SK-N-MC (cell line): ENCODE results near the gene SLC4A1.
A peak's percentile ranks its signal among the peaks of the same experiment; 100 is the strongest.

Experiments used
- DNase-seq: peaks from one replicate; pipeline ENCODE4 v3.0.0-alpha.2; 2011; ENCODE audit warnings: low read depth, low spot score
- H3K27ac ChIP-seq: fragments of 200-600 bp; sonication (generic); 2 replicates; pipeline ENCODE4 v1.5.1; 2016; ENCODE audit warnings: mixed run types
- H3K36me3 ChIP-seq: fragments of 200-600 bp; sonication (generic); 2 replicates; pipeline ENCODE4 v1.6.1; 2017; ENCODE audit warnings: antibody characterized with exemption, low read length, mixed read lengths; ENCODE audit not compliant: insufficient read depth
- H3K4me3 ChIP-seq: fragments of 200-600 bp; sonication (generic); 2 replicates; pipeline ENCODE4 v1.5.1; 2016
- H3K9ac ChIP-seq: fragments of 200-600 bp; sonication (generic); 2 replicates; pipeline ENCODE4 v1.8.0; 2017; ENCODE audit warnings: mixed run types, mixed read lengths; ENCODE audit not compliant: insufficient read length
- H3K9me3 ChIP-seq: fragments of 200-600 bp; sonication (generic); 2 replicates; pipeline ENCODE4 v1.6.1; 2017; ENCODE audit warnings: low read depth, mild to moderate bottlenecking, antibody characterized with exemption, low read length, moderate library complexity, mixed read lengths
- EZH2 ChIP-seq: fragments of 200-600 bp; sonication (generic); IDR thresholded peaks from one replicate; pipeline ENCODE4 v1.6.1; 2017; ENCODE audit warnings: antibody characterized with exemption
- FOXP2 ChIP-seq: optimal IDR thresholded peaks from 2 replicates; pipeline ENCODE3; 2011; ENCODE audit warnings: mild to moderate bottlenecking, moderate library complexity; ENCODE audit not compliant: insufficient read depth; ENCODE audit errors: extremely low read length, control extremely low read depth
- POLR2AphosphoS5 ChIP-seq: IDR thresholded peaks from 2 replicates; pipeline ENCODE4 v1.6.1; 2012; ENCODE audit warnings: mild to moderate bottlenecking, low read depth, low read length, borderline replicate concordance

The SLC4A1 gene

DNA sequence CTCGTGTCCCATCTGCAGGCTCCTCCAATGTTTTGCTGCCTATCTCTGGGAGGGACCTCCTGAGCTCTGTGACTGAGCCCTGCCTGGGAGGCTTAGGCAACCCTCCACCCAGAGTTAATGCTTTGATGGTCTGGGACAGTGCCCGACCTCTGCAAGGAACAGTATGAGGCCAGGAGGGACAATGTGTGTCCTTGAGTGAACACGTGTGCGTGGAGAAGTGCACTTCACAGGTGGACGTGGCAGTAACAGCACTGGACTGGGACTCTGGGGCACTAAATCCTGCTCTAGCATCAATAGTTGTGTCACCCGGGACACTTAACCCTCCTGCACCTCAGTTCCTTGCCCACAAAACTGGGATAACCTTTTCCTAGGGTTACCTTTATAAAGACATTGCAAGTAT, 53.0 kb downstream of the SLC4A1 start:
- Histone ChIP-seq H3K9ac (no peak overlapping the region), H3K9me3 (no peaks in the 10 kb centered on the region), H3K36me3 (peaks cover 73% of the 10 kb centered on the region), H3K4me3 (no peak overlapping the region), H3K27ac (no peak overlapping the region)
- DNase-seq: no peak
- no peak for TF ChIP-seq EZH2

DNA sequence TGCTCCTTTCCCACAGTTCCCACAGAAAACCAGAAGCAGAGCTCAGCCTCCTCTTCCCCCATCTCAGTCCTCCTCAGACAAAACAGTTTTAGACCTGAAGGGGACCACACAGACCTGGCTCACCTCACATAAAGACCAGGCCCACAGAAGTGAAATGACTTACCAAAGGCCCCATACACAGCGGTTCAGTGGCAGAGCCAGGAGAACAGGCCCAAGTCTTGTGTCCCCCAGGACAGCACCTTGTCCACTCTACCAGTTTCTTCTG, 53.8 kb downstream of the SLC4A1 start:
- Histone ChIP-seq H3K27ac (0 out of 2 replicates have a peak overlapping the region, but pooled peaks have one; percentile 25), H3K36me3 (peaks cover 80% of the 10 kb centered on the region), H3K9ac (no peak overlapping the region), H3K9me3 (no peaks in the 10 kb centered on the region), H3K4me3 (no peak overlapping the region)
- TF ChIP-seq FOXP2 (no peak), POLR2AphosphoS5 (no peak), EZH2 (no peak)
- DNase-seq: no peak

DNA sequence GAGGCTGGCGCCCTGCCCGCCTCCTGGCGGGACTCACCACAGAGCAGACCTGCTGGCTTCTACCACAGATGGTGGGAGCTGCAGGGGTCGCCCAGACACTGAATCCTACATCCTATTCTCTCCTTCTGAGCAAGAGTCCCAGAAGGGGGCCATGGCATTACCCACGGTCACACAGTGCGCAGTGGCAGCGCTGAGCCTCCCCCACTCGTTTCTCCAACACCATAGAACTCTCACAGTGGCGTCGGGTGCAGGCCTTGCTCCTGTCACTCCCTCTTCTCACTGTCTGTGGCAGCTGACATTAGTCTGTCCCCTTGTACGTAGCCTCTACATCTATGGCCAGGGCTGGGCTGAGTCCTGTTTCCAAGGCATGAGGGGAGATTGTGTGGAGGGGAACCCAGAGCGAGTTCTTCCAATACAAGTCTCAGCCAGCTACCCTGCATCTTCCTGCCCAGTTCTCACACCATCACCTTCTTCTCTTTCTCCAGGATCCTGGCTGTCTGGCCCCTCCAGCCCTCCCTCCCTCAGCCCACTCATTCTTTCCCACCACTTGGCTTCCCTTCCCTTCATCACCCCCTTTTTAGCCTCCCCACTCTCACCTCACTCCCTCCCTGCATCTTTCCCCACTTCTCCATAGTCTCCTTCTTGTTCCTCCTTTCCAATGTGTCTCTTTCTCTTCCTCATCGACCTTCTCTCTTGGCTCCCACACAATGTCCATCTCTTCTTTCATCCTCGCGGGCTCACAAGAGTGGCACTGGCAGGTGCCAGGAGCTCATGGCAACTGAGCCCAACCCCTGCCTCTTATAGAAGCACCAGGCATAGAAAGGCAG, 54.3 kb downstream of the SLC4A1 start:
- peaks cover 86% of the 10 kb centered on the region for H3K36me3 ChIP-seq

GRCh38 chr17:44212507-44213402, 55.2 kb downstream of the SLC4A1 start:
- Histone ChIP-seq H3K27ac (no peak overlapping the region), H3K36me3 (peaks cover 92% of the 10 kb centered on the region), H3K9me3 (no peaks in the 10 kb centered on the region), H3K9ac (no peak overlapping the region), H3K4me3 (no peak overlapping the region)
- DNase-seq: no peak
- TF ChIP-seq FOXP2 (no peak), POLR2AphosphoS5 (no peak; the same call in 1 of the 2 replicates), EZH2 (no peak)

More for the DNA sequence above, 54.3 kb downstream of the SLC4A1 start:
- Histone ChIP-seq H3K4me3 (no peak overlapping the region), H3K9me3 (no peaks in the 10 kb centered on the region), H3K9ac (no peak overlapping the region), H3K27ac (0 out of 2 replicates have a peak overlapping the region, but pooled peaks have one; percentile 25)
- TF ChIP-seq FOXP2 (no peak), EZH2 (no peak), POLR2AphosphoS5 (peak; percentile 18; the same call in 1 of the 2 replicates)
- no peak for DNase-seq

DNA sequence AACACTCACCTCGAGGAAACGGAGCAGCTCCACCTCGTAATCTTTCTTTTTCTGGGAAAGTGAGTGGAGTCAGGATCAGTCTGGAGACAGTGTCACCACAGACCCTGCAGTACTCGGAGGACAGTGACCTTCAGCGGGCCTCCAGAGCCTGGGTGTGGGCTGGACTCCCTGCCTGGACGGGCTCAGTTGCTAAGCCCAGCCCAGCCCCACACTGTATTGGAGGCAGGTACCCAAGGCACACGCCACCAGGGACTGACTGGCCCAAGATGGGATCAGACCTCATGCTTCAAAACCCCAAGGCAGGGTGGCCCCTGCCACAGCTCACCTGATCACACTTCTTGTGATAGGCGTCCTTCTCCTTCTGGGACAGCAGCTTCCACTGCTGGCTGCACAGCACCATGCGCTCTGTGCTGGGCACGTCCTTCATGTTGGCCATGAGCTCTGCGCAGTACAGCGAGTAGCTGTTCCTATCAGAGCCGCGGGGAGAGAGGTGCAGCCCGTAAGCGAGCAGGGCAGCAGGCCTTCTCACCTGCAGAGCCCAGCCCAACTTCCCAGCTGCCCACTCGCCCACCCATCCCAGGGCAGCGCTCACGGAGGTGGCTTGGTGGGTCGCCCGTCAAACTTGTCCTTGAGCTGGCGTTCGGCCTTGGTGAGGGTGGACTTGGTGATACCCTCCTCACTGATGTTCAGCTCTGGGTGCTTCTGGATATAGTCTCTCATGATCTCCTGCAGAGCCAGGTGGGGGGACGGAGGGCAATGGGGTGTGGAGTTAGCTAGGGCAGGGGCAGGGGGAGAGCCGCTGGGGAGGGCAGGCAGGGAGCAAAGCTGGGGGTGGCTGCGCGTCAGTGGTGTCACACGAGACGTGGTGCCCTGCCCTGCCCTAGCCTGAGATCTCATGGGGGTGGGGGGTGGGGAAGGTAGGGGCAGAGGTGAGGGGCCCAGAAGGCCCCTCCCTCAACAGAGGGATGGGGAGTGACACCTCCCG, 56.4 kb downstream of the SLC4A1 start:
- Histone ChIP-seq H3K4me3 (no peak overlapping the region), H3K9me3 (no peaks in the 10 kb centered on the region), H3K36me3 (peaks cover 92% of the 10 kb centered on the region), H3K9ac (no peak overlapping the region), H3K27ac (0 out of 2 replicates have a peak overlapping the region, but pooled peaks have one; percentile 19)
- TF ChIP-seq FOXP2 (no peak), POLR2AphosphoS5 (no peak; the same call in 1 of the 2 replicates), EZH2 (no peak)
- no peak for DNase-seq

DNA sequence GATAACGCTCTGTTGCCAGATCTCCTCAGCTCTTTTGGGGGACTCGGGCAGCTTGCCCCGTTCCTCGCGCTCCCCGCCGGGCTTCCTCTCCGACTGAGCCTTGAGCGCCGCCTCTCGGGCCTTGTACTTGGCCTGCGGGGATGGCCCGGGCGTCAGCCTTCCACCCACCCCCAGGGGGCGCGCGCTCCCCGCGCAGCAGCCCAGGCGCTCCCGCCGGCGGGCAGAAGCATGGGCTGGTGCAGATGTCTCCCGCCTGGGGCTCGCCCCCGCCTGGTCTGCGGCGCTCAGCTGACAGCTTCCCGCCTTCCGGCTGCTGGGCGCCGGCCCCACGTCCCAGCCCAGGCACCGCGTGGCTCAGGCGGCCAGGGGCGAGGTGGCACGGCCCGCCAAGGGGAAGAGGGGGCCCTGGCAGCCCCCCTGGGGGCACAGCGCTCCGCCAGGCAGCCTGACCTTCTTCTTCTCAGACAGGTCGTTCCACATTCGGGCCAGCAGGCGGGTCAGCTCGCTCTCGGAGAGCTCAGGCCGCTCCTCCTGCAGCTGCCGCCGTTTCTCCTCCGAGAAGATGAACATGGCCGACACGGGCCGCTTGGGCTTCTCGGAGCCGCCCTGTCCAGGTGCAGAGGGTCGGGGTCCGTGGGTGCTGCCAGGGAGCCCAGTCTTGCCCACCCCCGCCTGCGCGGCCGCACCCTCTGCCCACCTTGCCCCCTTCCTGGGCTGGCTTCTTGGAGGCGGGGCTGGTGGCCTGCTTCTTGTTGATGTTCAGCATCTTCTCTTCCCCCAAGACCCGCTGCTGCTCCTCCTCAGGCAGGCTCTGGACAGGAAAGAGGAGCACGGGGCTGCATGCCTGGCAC, 57.4 kb downstream of the SLC4A1 start:
- no peak overlapping the region for H3K9ac ChIP-seq
- H3K9me3 ChIP-seq: no peaks in the 10 kb centered on the region
- H3K27ac ChIP-seq: peak overlapping the region; percentile 64
- peaks cover 82% of the 10 kb centered on the region for H3K36me3 ChIP-seq
- no peak overlapping the region for H3K4me3 ChIP-seq
- TF ChIP-seq POLR2AphosphoS5 (no peak), FOXP2 (no peak), EZH2 (no peak)
- DNase-seq: no peak

DNA sequence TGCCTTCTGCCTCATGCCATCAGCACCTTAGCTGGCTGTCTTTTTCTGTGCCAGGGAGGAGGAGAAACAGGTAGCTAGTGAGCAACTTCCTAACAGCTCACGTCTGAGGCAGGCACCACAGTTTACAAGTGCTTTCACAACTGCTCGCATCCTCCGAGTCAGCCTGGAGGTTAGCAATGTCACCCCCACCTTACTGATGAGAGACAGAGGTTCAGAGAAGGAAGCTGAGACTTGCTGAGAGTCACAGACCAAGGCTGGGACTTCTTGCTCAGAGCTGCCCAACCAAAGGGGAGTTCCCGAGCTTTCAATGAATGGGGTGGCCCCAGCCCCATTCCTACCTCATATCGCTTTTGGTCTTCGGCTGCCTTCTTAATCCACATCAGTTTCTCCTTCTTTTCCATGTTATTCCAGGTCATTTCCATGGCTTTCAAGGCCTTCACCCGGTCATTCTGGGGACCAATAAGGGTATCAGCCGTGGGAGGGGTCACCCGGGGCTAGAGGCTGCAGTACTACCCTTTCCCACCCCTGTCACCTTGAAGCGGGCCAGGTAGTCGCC, 58.1 kb downstream of the SLC4A1 start:
- Histone ChIP-seq H3K9me3 (no peaks in the 10 kb centered on the region), H3K36me3 (peaks cover 75% of the 10 kb centered on the region), H3K27ac (no peak overlapping the region; the same call in none of the 2 replicates), H3K4me3 (no peak overlapping the region), H3K9ac (no peak overlapping the region)
- TF ChIP-seq POLR2AphosphoS5 (no peak), EZH2 (no peak), FOXP2 (no peak)
- no peak for DNase-seq
